Endothelial cell of umbilical vein (primary cell): ENCODE measurements around the gene TMLHE. TPM values are rescaled to one million over a fixed set of nuclear protein-coding genes. Genes with fewer than 3 reads are reported as not detected.

Experiments
- BruUV-seq: library from RNA; stranded (reverse); fragments of 400-500 nt; replicated peaks from 2 replicates; lab custom pipeline; 2021; lab: Mats Ljungman, UMichigan
- CTCF ChIA-PET: fragments of 300-600, 350-600 bp; sonication (Branson Sonifier 250); formaldehyde crosslinking; loops from one replicate; lab custom pipeline; 2021; ENCODE audit warnings: antibody characterized with exemption, inconsistent platforms; lab: Charles Lee
- POLR2A ChIA-PET: fragments of 300-600, 350-600 bp; sonication (Branson Sonifier 250); formaldehyde crosslinking; loops from one replicate; lab custom pipeline; 2021; ENCODE audit warnings: antibody characterized with exemption, inconsistent platforms; lab: Charles Lee
- DNase-seq: peaks from one replicate; pipeline ENCODE4 v3.0.0-alpha.2; 2011; ENCODE audit warnings: low read depth, low spot score
- FAIRE-seq: peaks from 2 replicates; lab custom pipeline; 2011; peaks lifted over from hg19 to GRCh38; lab: Jason Lieb, UNC
- H2AFZ ChIP-seq: 2 replicates; pipeline ENCODE4 v1.6.0; 2012; ENCODE audit warnings: low read depth, low read length, control low read depth, inconsistent platforms
- H3K27ac ChIP-seq: 2 replicates; pipeline ENCODE4 v1.5.1; 2011; ENCODE audit warnings: low read depth, mild to moderate bottlenecking, control low read depth, low read length, moderate library complexity; ENCODE audit not compliant: insufficient read depth
- H3K27me3 ChIP-seq, 2 experiments: 2 replicates each; pipeline versions ENCODE4 v1.6.0 to v1.6.1; 2011; ENCODE audit warnings: low read length in 2 of 2, mixed read lengths in 1 of 2; ENCODE audit not compliant: control insufficient read depth in 2 of 2, insufficient read depth in 2 of 2
- H3K36me3 ChIP-seq, 2 experiments: 2 replicates in 1 of 2; 3 replicates in 1 of 2; pipeline ENCODE4 v1.5.1; 2011; ENCODE audit warnings: low read length in 2 of 2, mild to moderate bottlenecking in 1 of 2, moderate library complexity in 1 of 2; ENCODE audit not compliant: control insufficient read depth in 2 of 2, insufficient read depth in 2 of 2; ENCODE audit errors: extremely low read depth in 1 of 2
- H3K4me1 ChIP-seq: 3 replicates; pipeline ENCODE4 v1.5.1; 2011; ENCODE audit warnings: mild to moderate bottlenecking, low read length; ENCODE audit not compliant: control insufficient read depth, insufficient read depth; ENCODE audit errors: extremely low read depth
- H3K4me2 ChIP-seq: 2 replicates; pipeline ENCODE4 v1.6.1; 2011; ENCODE audit warnings: low read length, control low read depth, mixed read lengths; ENCODE audit not compliant: insufficient read depth
- H3K4me3 ChIP-seq, 3 experiments: fragments of 200-600 bp in 1 of 3; sonication (generic), shearing (Covaris generic) in 1 of 3; replicated peaks in 1 of 3; 2 replicates each; pipeline ENCODE4 v1.5.1; 2011 to 2016; ENCODE audit warnings: control low read depth in 3 of 3, low read length in 3 of 3, mild to moderate bottlenecking in 2 of 3, inconsistent platforms in 1 of 3, low read depth in 1 of 3, moderate library complexity in 1 of 3; ENCODE audit not compliant: insufficient read depth in 1 of 3
- H3K79me2 ChIP-seq: 2 replicates; pipeline ENCODE4 v1.6.0; 2012; ENCODE audit warnings: low read length, inconsistent platforms; ENCODE audit not compliant: control insufficient read depth, insufficient read depth
- H3K9ac ChIP-seq: replicated peaks from 2 replicates; pipeline ENCODE3; 2011; ENCODE audit warnings: low read length, control low read depth; ENCODE audit not compliant: insufficient read depth; ENCODE audit errors: extremely low read depth
- H3K9me1 ChIP-seq: replicated peaks from 3 replicates; pipeline ENCODE4 v1.6.0; 2011; ENCODE audit warnings: mild to moderate bottlenecking, low read length; ENCODE audit not compliant: control insufficient read depth, insufficient read depth; ENCODE audit errors: extremely low read depth
- H3K9me3 ChIP-seq: replicated peaks from 2 replicates; pipeline ENCODE4 v1.5.1; 2012; ENCODE audit warnings: low read length, inconsistent platforms; ENCODE audit not compliant: control insufficient read depth, insufficient read depth
- H4K20me1 ChIP-seq: replicated peaks from 2 replicates; pipeline ENCODE3; 2011; ENCODE audit warnings: mild to moderate bottlenecking, low read length; ENCODE audit not compliant: control insufficient read depth, insufficient read depth; ENCODE audit errors: extremely low read depth
- CTCF ChIP-seq, 2 donors: IDR thresholded peaks; 1 replicate in 1 of 2; 2 replicates in 1 of 2; pipeline ENCODE4 v1.5.1; 2011; ENCODE audit warnings: low read length in 2 of 2, mild to moderate bottlenecking in 2 of 2, moderate library complexity in 2 of 2, control low read depth in 1 of 2, inconsistent platforms in 1 of 2, low read depth in 1 of 2; ENCODE audit not compliant: insufficient read depth in 1 of 2; ENCODE audit errors: extremely low read depth in 1 of 2
- EZH2 ChIP-seq: IDR thresholded peaks from 2 replicates; pipeline ENCODE4 v1.6.1; 2012; ENCODE audit warnings: borderline replicate concordance, low read depth, mild to moderate bottlenecking, moderate library complexity, low read length, inconsistent platforms; ENCODE audit not compliant: severe bottlenecking
- FOS ChIP-seq: IDR thresholded peaks from 2 replicates; pipeline ENCODE4 v1.6.1; 2011; ENCODE audit warnings: mild to moderate bottlenecking, low read length, moderate library complexity, borderline replicate concordance; ENCODE audit not compliant: insufficient read depth
- GATA2 ChIP-seq: IDR thresholded peaks from 2 replicates; pipeline ENCODE4 v1.7.0; 2011; ENCODE audit warnings: low read depth, mild to moderate bottlenecking, moderate library complexity, mixed read lengths, low read length; ENCODE audit not compliant: insufficient read length, insufficient read depth
- JUN ChIP-seq: IDR thresholded peaks from 2 replicates; pipeline ENCODE4 v1.6.1; 2011; ENCODE audit warnings: borderline replicate concordance, low read depth; ENCODE audit not compliant: insufficient read length, insufficient read depth
- MAX ChIP-seq: IDR thresholded peaks from 2 replicates; pipeline ENCODE4 v1.6.1; 2011; ENCODE audit not compliant: insufficient read depth, insufficient read length
- MYC ChIP-seq: IDR thresholded peaks from one replicate; pipeline ENCODE4 v1.6.1; 2011; ENCODE audit warnings: mild to moderate bottlenecking, low read depth, low read length
- POLR2A ChIP-seq: IDR thresholded peaks from 2 replicates; pipeline ENCODE4 v1.6.1; 2012; ENCODE audit warnings: low read depth, mild to moderate bottlenecking, control low read depth, low read length
- POLR2AphosphoS5 ChIP-seq: IDR thresholded peaks from 2 replicates; pipeline ENCODE4 v1.6.1; 2012; ENCODE audit warnings: low read depth, mild to moderate bottlenecking, control low read depth, low read length, moderate library complexity; ENCODE audit not compliant: insufficient read depth
- dilution Hi-C: fragments of 300-500 bp; cut with MboI; formaldehyde crosslinking; loops from one replicate; pipeline ENCODE4 v1.15.0; 2019; ENCODE audit warnings: low sequenced_read_pairs; ENCODE audit not compliant: extremely low pct_ligation_motif_present
- intact Hi-C: fragments of 100-400 bp; cut with micrococcal nuclease; formaldehyde crosslinking; loops from one replicate; pipeline ENCODE4 v1.10.0; 2022
- microRNA-seq: library from miRNA; unstranded; fragments of <30 nt; microRNA quantifications from one replicate; pipeline ENCODE4 v1.2.0, GENCODE V29; 2021; ENCODE audit warnings: borderline number of aligned reads, borderline replicate concordance
- polyA plus RNA-seq, 4 experiments: library from polyadenylated mRNA; depleted of rRNA in 3 of 4; stranded (reverse) in 3 of 4; unstranded in 1 of 4; fragments of >200 nt; gene quantifications; 2 replicates each; pipeline versions ENCODE4 v1.2.1 to v1.2.3, GENCODE V29; 2011 to 2012; ENCODE audit warnings: missing spikeins in 1 of 4
- small RNA-seq: library from RNA; depleted of rRNA; stranded (forward); fragments of <200 nt; gene quantifications from one replicate; pipeline ENCODE3, GENCODE V24; 2012; ENCODE audit warnings: low replicate concordance, low read depth; ENCODE audit not compliant: insufficient read depth, insufficient read length
- total RNA-seq: library from RNA; stranded (reverse); gene quantifications from 2 replicates; pipeline ENCODE4 v1.2.3, GENCODE V29; 2021

Gene TMLHE
- total and polyA plus RNA-seq, 2 donors (not counting 3 experiments of a cell fraction or from before 2014, with no cell fraction given) = 6.3 to 12.1 TPM

DNA sequence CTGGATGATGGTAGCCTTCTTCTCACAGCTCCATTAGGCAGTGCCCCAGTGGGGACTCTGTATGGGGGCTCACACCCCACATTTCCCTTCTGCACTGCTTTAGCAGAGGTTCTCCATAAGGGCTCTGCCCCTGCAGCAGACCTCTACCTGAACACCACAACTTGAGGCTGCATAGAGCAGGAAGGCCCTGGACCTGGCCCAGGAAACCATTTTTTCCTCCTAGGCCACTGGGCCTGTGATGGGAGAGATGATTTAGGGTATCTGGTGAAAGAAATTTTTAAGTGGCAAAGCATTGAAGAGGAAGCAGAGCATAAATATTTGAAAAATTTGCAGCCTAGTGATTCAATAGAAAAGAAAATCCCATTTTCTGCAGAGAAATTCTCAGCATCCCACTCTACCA, 171.7 kb downstream of the TMLHE start:
- POLR2A ChIA-PET = no interaction called here
- TF ChIP-seq GATA2 = no peak
- TF ChIP-seq POLR2A = no peak
- no peak for TF ChIP-seq MAX
- no peak for TF ChIP-seq FOS
- TF ChIP-seq CTCF (IDR thresholded peaks at IDR 0.05; ENCODE audit: extremely low read depth in 1 of 2, insufficient read depth in 1 of 2, low read depth in 1 of 2, low read length in 2 of 2) = no peak
- TF ChIP-seq POLR2AphosphoS5 = no peak
- no peak for TF ChIP-seq EZH2
- TF ChIP-seq MYC = no peak
- TF ChIP-seq JUN = no peak
- no peaks in the 10 kb centered on the region for H3K4me1 ChIP-seq
- dilution Hi-C loops = no loop called here
- H3K36me3 ChIP-seq = no peaks in the 10 kb centered on the region
- H3K4me2 ChIP-seq = no peak overlapping the region
- no peaks in the 10 kb centered on the region for H3K79me2 ChIP-seq
- no peak overlapping the region for H3K27ac ChIP-seq
- intact Hi-C loops = no loop called here
- CTCF ChIA-PET = no interaction called here
- no peak overlapping the region for H3K9ac ChIP-seq
- BruUV-seq = no TSS peak
- H3K27me3 ChIP-seq = no peaks in the 10 kb centered on the region
- H2AFZ ChIP-seq = no peak overlapping the region
- no peaks in the 10 kb centered on the region for H3K9me3 ChIP-seq
- no peaks in the 10 kb centered on the region for H4K20me1 ChIP-seq
- DNase-seq = no peak
- H3K9me1 ChIP-seq = no peaks in the 10 kb centered on the region
- FAIRE-seq = no peak
- no peak overlapping the region for H3K4me3 ChIP-seq

Small RNAs within 50 kb of the gene (microRNA-seq; reads per million reads assigned to microRNA genes)
- not detected for gene MIR1184-3

Small RNAs within 50 kb of the gene (small RNA-seq; reads per million reads assigned to genes)
- not detected for gene MIR1184-3

Other genes with a start within 250 kb of the TMLHE start
- not detected in 2 replicates for gene F8A2, start 230.9 kb downstream of the TMLHE start, total RNA-seq
- not detected in 2 replicates for gene F8A2, start 230.9 kb downstream of the TMLHE start, polyA plus RNA-seq
- gene F8A3, start 154.3 kb downstream of the TMLHE start, total RNA-seq = 9.7 TPM in 1 of 2 replicates, not detected in the other
- 0.06 TPM in 1 of 2 replicates, not detected in the other for gene F8A3, start 154.3 kb downstream of the TMLHE start, polyA plus RNA-seq
- gene SPRY3, start 366 bp downstream of the TMLHE start, total RNA-seq = 1.6 and 1.8 TPM in 2 replicates
- gene SPRY3, start 366 bp downstream of the TMLHE start, polyA plus RNA-seq = 1.4 TPM in 2 replicates